NCI-H2227 treated with DMSO at 0.1 percent for 48 hours (cell line): Measurements from ENCODE around the gene SLC5A3.
A peak's percentile ranks its signal among the peaks of the same experiment; 100 is the strongest.

ENCODE experiments used
- DNase-seq: peaks from one replicate; lab custom pipeline; 2025; lab: John Stamatoyannopoulos, UW

SLC5A3 gene

GRCh38 chr21:34071683-34072082, 1.7 kb upstream of the SLC5A3 start:
- DNase-seq, result no peak

GRCh38 chr21:34072145-34073031, 990 bp upstream of the SLC5A3 start:
- peak; percentile 53 for DNase-seq

- no peak for DNase-seq
Observed at GRCh38 chr21:34073749-34074282, 438 bp downstream of the SLC5A3 start.

- peak; percentile 22 for DNase-seq
Observed at GRCh38 chr21:34074283-34075090, 1.1 kb downstream of the SLC5A3 start.

GRCh38 chr21:34075091-34075425, 1.7 kb downstream of the SLC5A3 start:
- no peak for DNase-seq

- no peak for DNase-seq
Observed at GRCh38 chr21:34075760-34076660, 2.6 kb downstream of the SLC5A3 start.

GRCh38 chr21:34076835-34077234, 3.5 kb downstream of the SLC5A3 start:
- DNase-seq, result no peak

- no peak for DNase-seq
Observed at GRCh38 chr21:34077888-34078287, 4.5 kb downstream of the SLC5A3 start.

- no peak for DNase-seq
Observed at GRCh38 chr21:34078915-34079314, 5.5 kb downstream of the SLC5A3 start.

- DNase-seq, result no peak
Observed at GRCh38 chr21:34080710-34081109, 7.3 kb downstream of the SLC5A3 start.

GRCh38 chr21:34082769-34083168, 9.4 kb downstream of the SLC5A3 start:
- no peak for DNase-seq

GRCh38 chr21:34083357-34083756, 10.0 kb downstream of the SLC5A3 start:
- no peak for DNase-seq

- no peak for DNase-seq
Observed at GRCh38 chr21:34085129-34085528, 11.8 kb downstream of the SLC5A3 start.

GRCh38 chr21:34086887-34087306, 13.5 kb downstream of the SLC5A3 start:
- no peak for DNase-seq

GRCh38 chr21:34088752-34089151, 15.4 kb downstream of the SLC5A3 start:
- DNase-seq, result no peak

- DNase-seq, result no peak
Observed at GRCh38 chr21:34091032-34091431, 17.7 kb downstream of the SLC5A3 start.

GRCh38 chr21:34091607-34092006, 18.2 kb downstream of the SLC5A3 start:
- DNase-seq, result no peak

- no peak for DNase-seq
Observed at GRCh38 chr21:34092262-34092921, 19.0 kb downstream of the SLC5A3 start.

- DNase-seq, result no peak
Observed at GRCh38 chr21:34093083-34093482, 19.7 kb downstream of the SLC5A3 start.

GRCh38 chr21:34094949-34095348, 21.6 kb downstream of the SLC5A3 start:
- no peak for DNase-seq

- no peak for DNase-seq
Observed at GRCh38 chr21:34097442-34097841, 24.1 kb downstream of the SLC5A3 start.
